NCI-H2171 (cell line): Measurements from ENCODE around the gene ASB1.

Experiments
- DNase-seq: peaks from one replicate; lab custom pipeline; 2025; lab: John Stamatoyannopoulos, UW

ASB1 gene

GRCh38 chr2:238426568-238427434 lies at the start of gene ASB1:
ASB1 (plus strand) TSS chr2:238426927; CDS start chr2:238427071, 144 bp downstream.
- peak; percentile 49 for DNase-seq

- peak; percentile 11 for DNase-seq
Observed at GRCh38 chr2:238378230-238379095, 48.3 kb upstream of the ASB1 start.

- DNase-seq, result no peak
Observed at GRCh38 chr2:238379096-238379810, 47.5 kb upstream of the ASB1 start.

- DNase-seq, result no peak
Observed at GRCh38 chr2:238380336-238380735, 46.4 kb upstream of the ASB1 start.

GRCh38 chr2:238380785-238381184 lies 45.9 kb upstream of the ASB1 start:
- no peak for DNase-seq

- DNase-seq, result no peak
Observed at GRCh38 chr2:238381341-238382115, 45.2 kb upstream of the ASB1 start.

GRCh38 chr2:238382381-238382781 lies 44.3 kb upstream of the ASB1 start:
- DNase-seq, result no peak

- DNase-seq, result no peak
Observed at GRCh38 chr2:238383135-238383534, 43.6 kb upstream of the ASB1 start.

- no peak for DNase-seq
Observed at GRCh38 chr2:238383743-238384380, 42.9 kb upstream of the ASB1 start.

- DNase-seq, result no peak
Observed at GRCh38 chr2:238387332-238387731, 39.4 kb upstream of the ASB1 start.

GRCh38 chr2:238388794-238389193 lies 37.9 kb upstream of the ASB1 start:
- DNase-seq, result no peak

GRCh38 chr2:238389988-238390589 lies 36.6 kb upstream of the ASB1 start:
- no peak for DNase-seq

- DNase-seq, result no peak
Observed at GRCh38 chr2:238391042-238391689, 35.6 kb upstream of the ASB1 start.

GRCh38 chr2:238396663-238397062 lies 30.1 kb upstream of the ASB1 start:
- no peak for DNase-seq

GRCh38 chr2:238397356-238397755 lies 29.4 kb upstream of the ASB1 start:
- DNase-seq, result no peak

- DNase-seq, result no peak
Observed at GRCh38 chr2:238398577-238398976, 28.1 kb upstream of the ASB1 start.

GRCh38 chr2:238399094-238399493 lies 27.6 kb upstream of the ASB1 start:
- no peak for DNase-seq

GRCh38 chr2:238401551-238401950 lies 25.2 kb upstream of the ASB1 start:
- DNase-seq, result no peak

GRCh38 chr2:238403632-238404405 lies 22.9 kb upstream of the ASB1 start:
- no peak for DNase-seq
